HEK293T (cell line): Measurements from ENCODE around the gene RNF112.

ENCODE experiments used
- CTCF ChIA-PET: fragments of 350-600 bp; formaldehyde crosslinking; extraction: SDS; loops from one replicate; lab custom pipeline; 2021; ENCODE audit warnings: antibody characterized with exemption, inconsistent platforms; lab: Yijun Ruan, JAX
- POLR2A ChIA-PET: fragments of 350-600 bp; formaldehyde crosslinking; extraction: SDS; loops from one replicate; lab custom pipeline; 2020; ENCODE audit warnings: antibody characterized with exemption, inconsistent platforms; lab: Yijun Ruan, JAX
- DNase-seq: peaks from one replicate; pipeline ENCODE4 v3.0.0; 2012; ENCODE audit warnings: mixed read lengths; ENCODE audit errors: extremely low spot score
- ARNT ChIP-seq: fragments of 450-650 bp; IDR thresholded peaks from 2 replicates; pipeline ENCODE4 v1.6.1; 2017; ENCODE audit warnings: mild to moderate bottlenecking
- BHLHE40 ChIP-seq: fragments of 450-650 bp; IDR thresholded peaks from 2 replicates; pipeline ENCODE4 v1.6.1; 2016; ENCODE audit warnings: mild to moderate bottlenecking, moderate library complexity, borderline replicate concordance
- CTBP1 ChIP-seq: fragments of 450-650 bp; IDR thresholded peaks from 2 replicates; pipeline ENCODE4 v1.6.1; 2016; ENCODE audit warnings: borderline replicate concordance
- ELF4 ChIP-seq: fragments of 450-650 bp; IDR thresholded peaks from 2 replicates; pipeline ENCODE4 v1.6.1; 2017; ENCODE audit warnings: antibody characterized with exemption
- FOXA1 ChIP-seq: fragments of 450-650 bp; IDR thresholded peaks from 2 replicates; pipeline ENCODE4 v1.6.1; 2016; ENCODE audit warnings: mild to moderate bottlenecking
- FOXK2 ChIP-seq: fragments of 450-650 bp; IDR thresholded peaks from 2 replicates; pipeline ENCODE4 v1.6.1; 2016; ENCODE audit warnings: mild to moderate bottlenecking
- FOXM1 ChIP-seq: fragments of 450-650 bp; IDR thresholded peaks from 2 replicates; pipeline ENCODE4 v1.6.1; 2017; ENCODE audit warnings: mild to moderate bottlenecking, borderline replicate concordance
- HDGF ChIP-seq: fragments of 450-650 bp; IDR thresholded peaks from 2 replicates; pipeline ENCODE4 v1.6.1; 2017; ENCODE audit warnings: antibody characterized with exemption, borderline replicate concordance
- L3MBTL2 ChIP-seq: fragments of 450-650 bp; conservative IDR thresholded peaks from 2 replicates; pipeline ENCODE4 v1.6.1; 2016; ENCODE audit warnings: mild to moderate bottlenecking
- LEF1 ChIP-seq: fragments of 450-650 bp; IDR thresholded peaks from 2 replicates; pipeline ENCODE4 v1.6.1; 2017; ENCODE audit warnings: mild to moderate bottlenecking, borderline replicate concordance
- NFRKB ChIP-seq: fragments of 450-650 bp; IDR thresholded peaks from 2 replicates; pipeline ENCODE4 v1.6.1; 2016; ENCODE audit warnings: mild to moderate bottlenecking, moderate library complexity
- SP1 ChIP-seq: fragments of 450-650 bp; IDR thresholded peaks from 2 replicates; pipeline ENCODE4 v1.6.1; 2017
- SUZ12 ChIP-seq: fragments of 450-650 bp; IDR thresholded peaks from 2 replicates; pipeline ENCODE4 v1.6.1; 2016; ENCODE audit warnings: mild to moderate bottlenecking
- TARDBP ChIP-seq: fragments of 450-650 bp; IDR thresholded peaks from 2 replicates; pipeline ENCODE4 v1.6.1; 2016
- ZNF384 ChIP-seq: fragments of 450-650 bp; IDR thresholded peaks from 2 replicates; pipeline ENCODE4 v1.6.1; 2016
- TF ChIP-seq, protein P1 (sequence below): fragments of 450-650 bp; IDR thresholded peaks from 2 replicates; pipeline ENCODE4 v1.6.1; 2016

RNF112 gene

DNA sequence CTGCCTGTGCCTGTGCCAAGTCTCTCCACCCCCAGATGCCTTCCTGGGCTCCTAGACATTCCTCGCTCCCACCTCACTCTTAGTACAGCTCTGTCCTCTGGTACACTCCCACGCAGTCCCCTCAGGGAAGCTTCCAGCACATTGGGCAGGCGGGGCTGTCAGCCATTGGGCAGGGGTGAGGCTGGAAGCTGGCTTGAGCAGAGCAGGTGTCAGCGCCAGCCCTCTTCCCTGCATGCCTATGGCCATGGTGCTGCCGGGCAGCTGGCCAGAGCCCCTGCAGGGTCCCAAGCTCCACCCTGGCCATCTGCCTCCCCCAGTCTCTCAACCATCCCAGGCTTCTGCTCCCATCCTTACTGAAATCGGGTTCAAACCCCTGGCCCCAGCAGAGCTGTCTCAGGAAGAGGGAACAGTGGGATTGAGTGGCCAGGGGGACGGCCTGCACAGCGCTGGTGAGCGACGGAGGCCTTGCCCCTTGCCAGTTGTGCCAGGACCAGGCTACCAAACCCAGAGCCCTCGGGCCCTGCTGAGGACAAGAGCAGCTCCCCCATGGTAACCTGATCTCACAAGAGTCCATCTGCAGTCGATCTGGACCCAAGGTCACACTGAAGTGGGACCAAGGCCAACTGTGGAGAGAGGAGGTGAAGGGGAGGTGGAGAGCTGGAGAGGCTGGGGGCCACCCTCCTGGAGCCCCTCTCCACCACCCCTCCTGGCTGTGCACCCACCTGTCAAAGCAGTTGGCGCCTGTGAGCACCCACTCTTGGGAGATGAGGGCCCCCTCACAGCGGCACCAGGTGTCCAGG, 46.1 kb upstream of the RNF112 start:
- ChIA-PET CTCF (interaction anchor here (0.6 to 5.2 kb wide), 5 partner anchors 16 to 398 kb away, joined by 3 to 59 read pairs (median 8); no protein-coding TSS in a partner anchor), POLR2A (interaction anchor here (2.6 kb wide), 1 partner anchor 13 kb away, joined by 30 read pairs; the partner anchor contains the start of gene MAPK7)
- TF ChIP-seq FOXA1 (no peak), HDGF (no peak)
- no peak for DNase-seq

DNA sequence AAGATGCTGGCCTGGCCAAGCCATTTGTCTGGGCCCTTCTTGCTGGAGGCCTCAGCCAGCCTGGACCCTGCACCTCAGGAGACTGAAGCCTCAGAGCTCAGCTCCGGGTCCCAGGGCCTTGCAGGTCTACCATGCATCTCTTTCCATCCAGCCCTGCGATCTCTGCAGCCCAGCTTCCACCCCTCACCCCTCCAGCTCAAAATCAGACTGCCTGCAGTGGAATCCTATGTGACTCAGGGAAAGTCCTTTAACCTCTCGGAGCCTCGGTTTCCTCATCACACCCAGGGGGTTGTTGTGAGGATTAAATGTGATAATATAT, 45.6 kb upstream of the RNF112 start:
- ChIA-PET CTCF (interaction anchor here (0.6 to 5.2 kb wide), 4 partner anchors 17 to 379 kb away, joined by 3 to 59 read pairs (median 6); no protein-coding TSS in a partner anchor), POLR2A (interaction anchor here (2.6 kb wide), 1 partner anchor 12 kb away, joined by 30 read pairs; the partner anchor contains the start of gene MAPK7)
- DNase-seq = no peak
- TF ChIP-seq FOXK2 (no peak), BHLHE40 (no peak)

- ChIA-PET CTCF (interaction anchor here (0.7 to 5.2 kb wide), 3 partner anchors 67 to 379 kb away, joined by 3 to 59 read pairs (median 4); no protein-coding TSS in a partner anchor), POLR2A (interaction anchor here (2.6 kb wide), 1 partner anchor 12 kb away, joined by 30 read pairs; the partner anchor contains the start of gene MAPK7)
- DNase-seq = no peak
- TF ChIP-seq LEF1 (no peak), FOXK2 (no peak), ARNT (no peak), CTBP1 (no peak), SUZ12 (no peak), L3MBTL2 (no peak), SP1 (no peak), ELF4 (no peak), FOXA1 (no peak), BHLHE40 (no peak), NFRKB (no peak), HDGF (no peak), FOXM1 (no peak), TARDBP (no peak)
- TF ChIP-seq, protein P1, sequence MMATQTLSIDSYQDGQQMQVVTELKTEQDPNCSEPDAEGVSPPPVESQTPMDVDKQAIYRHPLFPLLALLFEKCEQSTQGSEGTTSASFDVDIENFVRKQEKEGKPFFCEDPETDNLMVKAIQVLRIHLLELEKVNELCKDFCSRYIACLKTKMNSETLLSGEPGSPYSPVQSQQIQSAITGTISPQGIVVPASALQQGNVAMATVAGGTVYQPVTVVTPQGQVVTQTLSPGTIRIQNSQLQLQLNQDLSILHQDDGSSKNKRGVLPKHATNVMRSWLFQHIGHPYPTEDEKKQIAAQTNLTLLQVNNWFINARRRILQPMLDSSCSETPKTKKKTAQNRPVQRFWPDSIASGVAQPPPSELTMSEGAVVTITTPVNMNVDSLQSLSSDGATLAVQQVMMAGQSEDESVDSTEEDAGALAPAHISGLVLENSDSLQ = no peak
These were observed 45.0 kb upstream of the RNF112 start for GRCh38 chr17:19365833-19366636.

DNA sequence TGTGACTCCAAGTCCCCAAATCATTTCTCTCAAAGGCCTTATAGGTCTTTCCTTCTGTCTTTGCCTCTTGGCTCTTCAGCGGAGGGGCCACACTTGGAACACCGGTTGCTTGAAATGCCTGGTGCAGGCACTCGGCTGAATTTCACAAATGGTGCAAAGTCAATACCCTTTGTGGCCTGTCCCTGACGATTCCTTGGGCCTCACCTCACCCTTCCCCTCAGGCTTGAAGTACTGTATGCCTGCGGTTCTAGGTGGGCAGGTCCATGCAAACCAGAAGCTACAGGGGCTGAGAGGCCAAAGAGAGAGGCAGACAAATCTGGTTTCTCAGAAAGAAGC, 44.4 kb upstream of the RNF112 start:
- no peak for DNase-seq
- TF ChIP-seq CTBP1 = no peak
- TF ChIP-seq FOXA1 = no peak
- no peak for TF ChIP-seq FOXK2
- TF ChIP-seq ZNF384 = no peak
- no peak for TF ChIP-seq HDGF
- TF ChIP-seq ARNT = no peak
- TF ChIP-seq SP1 = no peak
- TF ChIP-seq TARDBP = no peak
- POLR2A ChIA-PET = interaction anchor here (2.6 to 3.8 kb wide), 2 partner anchors 11 to 12 kb away, joined by 19 to 30 read pairs; partner anchors contain the start of gene MAPK7
- CTCF ChIA-PET = interaction anchor here (5.2 kb wide), 1 partner anchor 81 kb away, joined by 59 read pairs; no protein-coding TSS in a partner anchor

GRCh38 chr17:19368229-19368628, 42.8 kb upstream of the RNF112 start:
- CTCF ChIA-PET = no interaction called here

More at GRCh38 chr17:19368229-19368628, 42.8 kb upstream of the RNF112 start:
- TF ChIP-seq CTBP1 (no peak), LEF1 (no peak), ARNT (no peak), SUZ12 (no peak), ZNF384 (no peak), FOXA1 (no peak), NFRKB (no peak), TARDBP (no peak), FOXM1 (no peak), ELF4 (no peak), L3MBTL2 (no peak), BHLHE40 (no peak), SP1 (no peak), HDGF (no peak), FOXK2 (no peak)
- TF ChIP-seq, protein P1 = no peak
- no peak for DNase-seq
- POLR2A ChIA-PET = interaction anchor here (3.8 kb wide), 1 partner anchor 10 kb away, joined by 19 read pairs; the partner anchor contains the start of gene MAPK7
